Measurements from ENCODE around the gene RANBP17. TPM values are rescaled to one million over a fixed set of nuclear protein-coding genes. Genes with fewer than 3 reads are reported as not detected.
"Not testable (repeated sequence)": the region's sequence is repeated elsewhere in the genome, so short reads cannot be mapped to it uniquely, and the experiment has no call there.

RANBP17 gene
- total and polyA plus RNA-seq, 7 experiments from 2014 or later, result 3.0 TPM; not detected in 6

DNA sequence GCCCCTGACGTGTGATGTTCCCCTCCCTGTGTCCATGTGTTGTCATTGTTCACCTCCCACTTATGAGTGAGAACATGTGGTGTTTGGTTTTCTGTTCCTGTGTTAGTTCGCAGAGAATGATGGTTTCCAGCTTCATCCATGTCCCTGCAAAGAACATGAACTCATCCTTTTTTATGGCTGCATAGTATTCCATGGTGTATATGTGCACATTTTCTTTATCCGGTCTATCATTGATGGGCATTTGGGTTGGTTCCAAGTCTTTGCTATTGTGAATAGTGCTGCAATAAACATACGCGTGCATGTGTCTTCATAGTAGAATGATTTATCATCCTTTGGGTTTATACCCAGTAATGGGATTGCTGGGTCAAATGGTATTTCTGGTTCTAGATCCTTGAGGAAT is 316.4 kb downstream of the RANBP17 start:
- H3K4me3 ChIP-seq (ENCODE audit: low read length); DNase-seq; H3K9me3 Mint-ChIP-seq; H3K27ac Mint-ChIP-seq; H3K4me3 Mint-ChIP-seq; POLR2A ChIA-PET; H3K36me3 Mint-ChIP-seq; H3K9me3 ChIP-seq (ENCODE audit: control insufficient read depth in 2 of 3, low read length in 3 of 3); H3K36me3 ChIP-seq (ENCODE audit: control insufficient read depth in 2 of 3, insufficient read depth in 3 of 3, low read length in 3 of 3); H3K27ac ChIP-seq (ENCODE audit: low read depth, low read length); CTCF ChIA-PET; intact Hi-C loops (cut with micrococcal nuclease); H3K4me1 Mint-ChIP-seq; H3K27me3 ChIP-seq (ENCODE audit: control insufficient read depth in 2 of 2, insufficient read depth in 2 of 2, low read length in 2 of 2); H3K4me1 ChIP-seq (ENCODE audit: control insufficient read depth in 2 of 2, insufficient read depth in 2 of 2, low read length in 2 of 2); ATAC-seq: not testable (repeated sequence)
- H3K27me3 Mint-ChIP-seq, result peaks cover 0 to 17% (median 6%) of the 10 kb centered on the region in 5 donors

DNA sequence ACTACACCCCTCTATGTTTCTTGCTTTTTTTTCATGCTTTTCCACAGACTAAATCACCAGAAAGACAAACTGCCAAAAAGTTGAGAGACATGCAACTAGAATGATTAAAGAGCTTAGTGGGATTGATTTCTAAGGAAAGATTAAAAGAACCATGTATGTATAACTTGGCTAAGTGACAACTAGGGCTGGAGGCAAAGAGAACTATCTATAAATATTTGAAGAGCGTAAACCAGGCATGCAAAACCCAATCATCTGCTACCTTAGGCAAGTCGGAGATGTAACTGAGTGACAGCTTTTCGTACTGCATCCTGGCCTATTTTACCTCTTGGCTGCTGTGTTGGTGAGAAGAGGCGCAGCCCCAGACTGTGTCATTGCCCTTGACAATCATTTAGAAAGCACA is 326.2 kb downstream of the RANBP17 start:
- POLR2A ChIA-PET, result no interaction called here
- Mint-ChIP-seq H3K27ac (no peak overlapping the region), H3K27me3 (peaks cover 0 to 35% (median 16%) of the 10 kb centered on the region in 5 donors), H3K36me3 (no peaks in the 10 kb centered on the region), H3K4me3 (no peak overlapping the region), H3K9me3 (peaks cover 0 to 4% (median 0%) of the 10 kb centered on the region in 11 donors), H3K4me1 (no peaks in the 10 kb centered on the region)
- no peaks in the 10 kb centered on the region for H3K27me3 ChIP-seq (ENCODE audit: control insufficient read depth in 2 of 2, insufficient read depth in 2 of 2, low read length in 2 of 2)
- no peak for DNase-seq
- intact Hi-C loops (cut with micrococcal nuclease), result no loop called here
- H3K36me3 ChIP-seq (ENCODE audit: control insufficient read depth in 2 of 3, insufficient read depth in 3 of 3, low read length in 3 of 3), result no peaks in the 10 kb centered on the region
- no peak for ATAC-seq
- H3K4me1 ChIP-seq (ENCODE audit: control insufficient read depth in 2 of 2, insufficient read depth in 2 of 2, low read length in 2 of 2), result no peaks in the 10 kb centered on the region
- H3K4me3 ChIP-seq (ENCODE audit: low read length), result no peak overlapping the region
- no peaks in the 10 kb centered on the region for H3K9me3 ChIP-seq (ENCODE audit: control insufficient read depth in 2 of 3, low read length in 3 of 3)
- CTCF ChIA-PET, result interaction anchor here (0.7 kb wide), 1 partner anchor 23 kb away, joined by 3 read pairs; no protein-coding TSS in a partner anchor
- no peak overlapping the region for H3K27ac ChIP-seq (ENCODE audit: low read depth, low read length)

DNA sequence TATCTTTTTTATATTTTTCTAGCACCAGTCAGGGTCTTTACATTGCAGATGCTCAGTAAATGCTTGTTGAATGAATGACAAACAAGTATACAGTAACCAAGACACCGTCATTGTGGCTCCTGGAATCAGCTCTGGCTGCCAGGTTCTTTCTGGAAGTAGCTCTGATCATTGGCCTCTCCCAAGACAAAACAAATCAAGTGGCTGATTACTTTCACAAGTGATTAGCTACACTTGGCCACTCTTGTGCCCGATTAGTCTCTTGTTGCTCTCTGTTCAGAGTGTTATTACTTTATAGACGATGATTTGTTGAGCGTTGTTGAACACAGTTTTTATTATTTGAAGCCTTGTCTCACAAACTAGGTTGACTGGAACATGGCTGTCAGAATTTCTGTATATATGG is 327.6 kb downstream of the RANBP17 start:
- peaks cover 0 to 4% (median 0%) of the 10 kb centered on the region in 11 donors for H3K9me3 Mint-ChIP-seq
- POLR2A ChIA-PET, result no interaction called here
- ATAC-seq (no peak), DNase-seq (no peak)
- no peak overlapping the region for H3K4me3 ChIP-seq (ENCODE audit: low read length)
- H3K27ac ChIP-seq (ENCODE audit: low read depth, low read length), result no peak overlapping the region
- CTCF ChIA-PET, result no interaction called here
- H3K4me3 Mint-ChIP-seq, result no peak overlapping the region
- H3K27ac Mint-ChIP-seq, result no peak overlapping the region
- no peaks in the 10 kb centered on the region for H3K4me1 Mint-ChIP-seq
- H3K27me3 ChIP-seq (ENCODE audit: control insufficient read depth in 2 of 2, insufficient read depth in 2 of 2, low read length in 2 of 2), result no peaks in the 10 kb centered on the region
- intact Hi-C loops (cut with micrococcal nuclease), result no loop called here
- no peaks in the 10 kb centered on the region for H3K9me3 ChIP-seq (ENCODE audit: control insufficient read depth in 2 of 3, low read length in 3 of 3)
- no peaks in the 10 kb centered on the region for H3K36me3 ChIP-seq (ENCODE audit: control insufficient read depth in 2 of 3, insufficient read depth in 3 of 3, low read length in 3 of 3)
- H3K27me3 Mint-ChIP-seq, result peaks cover 0 to 22% (median 6%) of the 10 kb centered on the region in 5 donors
- no peaks in the 10 kb centered on the region for H3K4me1 ChIP-seq (ENCODE audit: control insufficient read depth in 2 of 2, insufficient read depth in 2 of 2, low read length in 2 of 2)
- H3K36me3 Mint-ChIP-seq, result no peaks in the 10 kb centered on the region

- no peak for ATAC-seq
- Mint-ChIP-seq H3K36me3 (no peaks in the 10 kb centered on the region), H3K4me1 (no peaks in the 10 kb centered on the region), H3K4me3 (no peak overlapping the region), H3K9me3 (peaks cover 0 to 2% (median 0%) of the 10 kb centered on the region in 11 donors), H3K27me3 (peaks cover 0 to 24% (median 6%) of the 10 kb centered on the region in 5 donors), H3K27ac (no peak overlapping the region)
- Histone ChIP-seq H3K36me3 (ENCODE audit: control insufficient read depth in 2 of 3, insufficient read depth in 3 of 3, low read length in 3 of 3) (no peaks in the 10 kb centered on the region), H3K4me3 (ENCODE audit: low read length) (no peak overlapping the region), H3K27me3 (ENCODE audit: control insufficient read depth in 2 of 2, insufficient read depth in 2 of 2, low read length in 2 of 2) (no peaks in the 10 kb centered on the region), H3K9me3 (ENCODE audit: control insufficient read depth in 2 of 3, low read length in 3 of 3) (no peaks in the 10 kb centered on the region), H3K27ac (ENCODE audit: low read depth, low read length) (no peak overlapping the region), H3K4me1 (ENCODE audit: control insufficient read depth in 2 of 2, insufficient read depth in 2 of 2, low read length in 2 of 2) (no peaks in the 10 kb centered on the region)
- POLR2A ChIA-PET, result no interaction called here
- DNase-seq, result no peak
- CTCF ChIA-PET, result no interaction called here
- intact Hi-C loops (cut with micrococcal nuclease), result no loop called here
Observed at GRCh38 chr5:171192111-171192510, 330.3 kb downstream of the RANBP17 start.

DNA sequence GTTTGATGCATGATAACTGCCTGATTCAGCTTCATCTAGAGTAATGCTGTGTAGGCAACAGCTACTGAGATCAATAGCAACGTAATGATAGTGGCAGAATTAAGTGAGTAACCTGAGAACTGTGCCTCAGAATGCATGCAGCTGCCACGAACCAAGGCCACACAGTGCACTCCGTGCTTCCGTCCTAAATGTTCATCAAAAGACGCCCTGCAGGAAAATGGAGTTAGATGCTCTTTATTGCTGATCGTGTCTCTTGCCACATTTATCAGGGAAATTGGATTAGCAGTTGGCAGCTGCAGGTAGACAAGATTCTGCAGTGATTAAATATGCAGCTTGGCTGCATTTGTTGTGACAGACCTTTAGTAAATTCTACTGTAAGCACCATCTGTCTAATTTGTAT is 339.5 kb downstream of the RANBP17 start:
- no peaks in the 10 kb centered on the region for H3K27me3 ChIP-seq (ENCODE audit: control insufficient read depth in 2 of 2, insufficient read depth in 2 of 2, low read length in 2 of 2)
- Mint-ChIP-seq H3K4me1 (no peaks in the 10 kb centered on the region), H3K9me3 (no peaks in the 10 kb centered on the region), H3K36me3 (no peaks in the 10 kb centered on the region), H3K4me3 (no peak overlapping the region), H3K27ac (no peak overlapping the region), H3K27me3 (peaks cover 5 to 19% (median 9%) of the 10 kb centered on the region in 5 donors)
- DNase-seq (no peak), ATAC-seq (no peak)
- ChIA-PET CTCF (no interaction called here), POLR2A (no interaction called here)
- no peaks in the 10 kb centered on the region for H3K36me3 ChIP-seq (ENCODE audit: control insufficient read depth in 2 of 3, insufficient read depth in 3 of 3, low read length in 3 of 3)
- no peak overlapping the region for H3K4me3 ChIP-seq (ENCODE audit: low read length)
- intact Hi-C loops (cut with micrococcal nuclease), result loop anchor here in 1 of 2 donors (10.0 kb wide), 1 partner anchor 233 kb away; no protein-coding TSS in a partner anchor
- H3K27ac ChIP-seq (ENCODE audit: low read depth, low read length), result no peak overlapping the region
- H3K9me3 ChIP-seq (ENCODE audit: control insufficient read depth in 2 of 3, low read length in 3 of 3), result no peaks in the 10 kb centered on the region
- H3K4me1 ChIP-seq (ENCODE audit: control insufficient read depth in 2 of 2, insufficient read depth in 2 of 2, low read length in 2 of 2), result no peaks in the 10 kb centered on the region

DNA sequence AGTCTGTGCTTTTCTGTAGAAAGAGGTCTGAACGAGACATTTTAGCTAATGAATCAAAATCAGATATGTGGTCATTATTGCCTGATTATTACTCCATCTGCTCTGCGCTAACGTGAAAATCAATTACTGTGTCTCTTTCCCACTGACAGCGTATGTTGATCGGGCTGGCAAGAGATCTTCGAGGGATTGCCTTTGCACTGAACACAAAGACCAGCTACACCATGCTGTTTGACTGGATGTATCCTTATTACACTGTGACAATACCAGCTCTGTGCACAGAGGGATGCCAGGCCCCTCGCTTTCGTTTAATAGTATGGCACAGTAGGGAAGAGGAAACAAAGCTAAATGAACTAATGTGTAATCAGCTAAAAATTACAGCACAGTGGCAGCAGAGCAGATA is 343.6 kb downstream of the RANBP17 start:
- CTCF ChIA-PET, result interaction anchor here (1.1 kb wide), 1 partner anchor 10 kb away, joined by 3 read pairs; no protein-coding TSS in a partner anchor
- Histone ChIP-seq H3K9me3 (ENCODE audit: control insufficient read depth in 2 of 3, low read length in 3 of 3) (no peaks in the 10 kb centered on the region), H3K27me3 (ENCODE audit: control insufficient read depth in 2 of 2, insufficient read depth in 2 of 2, low read length in 2 of 2) (no peaks in the 10 kb centered on the region), H3K36me3 (ENCODE audit: control insufficient read depth in 2 of 3, insufficient read depth in 3 of 3, low read length in 3 of 3) (no peaks in the 10 kb centered on the region), H3K4me1 (ENCODE audit: control insufficient read depth in 2 of 2, insufficient read depth in 2 of 2, low read length in 2 of 2) (no peaks in the 10 kb centered on the region), H3K4me3 (ENCODE audit: low read length) (no peak overlapping the region), H3K27ac (ENCODE audit: low read depth, low read length) (no peak overlapping the region)
- H3K9me3 Mint-ChIP-seq, result no peaks in the 10 kb centered on the region
- H3K27ac Mint-ChIP-seq, result no peak overlapping the region
- DNase-seq (no peak), ATAC-seq (no peak)
- intact Hi-C loops (cut with micrococcal nuclease), result loop anchor here (5.0 to 10.0 kb wide), 2 partner anchors 229 to 702 kb away; no protein-coding TSS in a partner anchor
- no peaks in the 10 kb centered on the region for H3K36me3 Mint-ChIP-seq
- no peaks in the 10 kb centered on the region for H3K4me1 Mint-ChIP-seq
- no peak overlapping the region for H3K4me3 Mint-ChIP-seq
- POLR2A ChIA-PET, result no interaction called here
- H3K27me3 Mint-ChIP-seq, result peaks cover 5 to 12% (median 11%) of the 10 kb centered on the region in 5 donors

- H3K27ac ChIP-seq (ENCODE audit: low read depth, low read length), result no peak overlapping the region
- H3K36me3 ChIP-seq (ENCODE audit: control insufficient read depth in 2 of 3, insufficient read depth in 3 of 3, low read length in 3 of 3), result no peaks in the 10 kb centered on the region
- CTCF ChIA-PET, result interaction anchor here (0.6 to 1.4 kb wide), 2 partner anchors 8 to 131 kb away, joined by 3 read pairs; no protein-coding TSS in a partner anchor
- no peak overlapping the region for H3K27ac Mint-ChIP-seq
- no peaks in the 10 kb centered on the region for H3K4me1 ChIP-seq (ENCODE audit: control insufficient read depth in 2 of 2, insufficient read depth in 2 of 2, low read length in 2 of 2)
- H3K27me3 ChIP-seq (ENCODE audit: control insufficient read depth in 2 of 2, insufficient read depth in 2 of 2, low read length in 2 of 2), result no peaks in the 10 kb centered on the region
- no peaks in the 10 kb centered on the region for H3K36me3 Mint-ChIP-seq
- DNase-seq (peak in 4 of 9 donors; percentile 5 to 18 (median 12)), ATAC-seq (no peak)
- POLR2A ChIA-PET, result no interaction called here
- H3K4me3 Mint-ChIP-seq, result no peak overlapping the region
- H3K4me1 Mint-ChIP-seq, result no peaks in the 10 kb centered on the region
- intact Hi-C loops (cut with micrococcal nuclease), result loop anchor here (1.0 to 10.0 kb wide), 4 partner anchors 129 to 1086 kb away; no protein-coding TSS in a partner anchor
- peaks cover 5 to 16% (median 7%) of the 10 kb centered on the region in 5 donors for H3K27me3 Mint-ChIP-seq
- no peaks in the 10 kb centered on the region for H3K9me3 ChIP-seq (ENCODE audit: control insufficient read depth in 2 of 3, low read length in 3 of 3)
- no peak overlapping the region for H3K4me3 ChIP-seq (ENCODE audit: low read length)
- no peaks in the 10 kb centered on the region for H3K9me3 Mint-ChIP-seq
Observed at GRCh38 chr5:171207256-171207847, 345.5 kb downstream of the RANBP17 start.

Measured in naive thymus-derived CD4-positive, alpha-beta T cell (primary cell).